GM12878 (cell line): ENCODE results near the gene RAD23B.

ENCODE experiments used
- ATF7 ChIP-seq: fragments of 450-650 bp; IDR thresholded peaks from 2 replicates; pipeline ENCODE4 v1.6.1; 2016; ENCODE audit warnings: low read depth, mild to moderate bottlenecking
- CHD2 ChIP-seq: IDR thresholded peaks from 2 replicates; pipeline ENCODE4 v1.6.1; 2011; ENCODE audit warnings: low read depth, low read length, improper control_type of control experiment, borderline replicate concordance
- EZH2 ChIP-seq: IDR thresholded peaks from 2 replicates; pipeline ENCODE4 v1.6.1; 2012; ENCODE audit warnings: low read depth, mild to moderate bottlenecking, control low read depth, inconsistent platforms, low read length, borderline replicate concordance; ENCODE audit not compliant: control insufficient read depth
- PAX5 ChIP-seq: IDR thresholded peaks from 2 replicates; pipeline ENCODE4 v1.6.1; 2011; ENCODE audit warnings: low read depth, low read length, borderline replicate concordance
- POLR2AphosphoS5 ChIP-seq: IDR thresholded peaks from 2 replicates; pipeline ENCODE4 v1.6.1; 2011; ENCODE audit warnings: mild to moderate bottlenecking, low read length, inconsistent platforms
- RFX5 ChIP-seq: IDR thresholded peaks from 2 replicates; pipeline ENCODE4 v1.6.1; 2011; ENCODE audit warnings: low read depth, low read length, improper control_type of control experiment
- SIN3A ChIP-seq: IDR thresholded peaks from 2 replicates; pipeline ENCODE4 v1.6.1; 2012; ENCODE audit warnings: low read depth, low read length, improper control_type of control experiment
- ZNF274 ChIP-seq: IDR thresholded peaks from one replicate; pipeline ENCODE4 v1.8.0; 2011; ENCODE audit not compliant: insufficient read length, insufficient read depth
- TF ChIP-seq, protein P1 (sequence below): IDR thresholded peaks from 2 replicates; pipeline ENCODE4 v1.6.1; 2012; ENCODE audit warnings: low read depth, low read length, improper control_type of control experiment
- TF ChIP-seq, protein P2 (sequence below): fragments of 450-650 bp; IDR thresholded peaks from 2 replicates; pipeline ENCODE4 v1.6.1; 2014; ENCODE audit warnings: mild to moderate bottlenecking
- TF ChIP-seq, protein P3 (sequence below), 3 experiments: IDR thresholded peaks in 2 of 3; conservative IDR thresholded peaks in 1 of 3; 2 replicates each; pipeline ENCODE4 v1.5.1; 2011; ENCODE audit warnings: low read depth in 3 of 3, low read length in 3 of 3, mild to moderate bottlenecking in 3 of 3, control low read depth in 2 of 3, moderate library complexity in 2 of 3, inconsistent platforms in 1 of 3, mixed read lengths in 1 of 3; ENCODE audit not compliant: control insufficient read depth in 2 of 3, insufficient read depth in 1 of 3; ENCODE audit errors: extremely low read depth in 1 of 3
- TF ChIP-seq, protein P4 (sequence below): IDR thresholded peaks from 2 replicates; pipeline ENCODE4 v1.6.1; 2011; ENCODE audit warnings: low read depth, mild to moderate bottlenecking, low read length, moderate library complexity, borderline replicate concordance; ENCODE audit errors: extremely low read depth

DNA sequence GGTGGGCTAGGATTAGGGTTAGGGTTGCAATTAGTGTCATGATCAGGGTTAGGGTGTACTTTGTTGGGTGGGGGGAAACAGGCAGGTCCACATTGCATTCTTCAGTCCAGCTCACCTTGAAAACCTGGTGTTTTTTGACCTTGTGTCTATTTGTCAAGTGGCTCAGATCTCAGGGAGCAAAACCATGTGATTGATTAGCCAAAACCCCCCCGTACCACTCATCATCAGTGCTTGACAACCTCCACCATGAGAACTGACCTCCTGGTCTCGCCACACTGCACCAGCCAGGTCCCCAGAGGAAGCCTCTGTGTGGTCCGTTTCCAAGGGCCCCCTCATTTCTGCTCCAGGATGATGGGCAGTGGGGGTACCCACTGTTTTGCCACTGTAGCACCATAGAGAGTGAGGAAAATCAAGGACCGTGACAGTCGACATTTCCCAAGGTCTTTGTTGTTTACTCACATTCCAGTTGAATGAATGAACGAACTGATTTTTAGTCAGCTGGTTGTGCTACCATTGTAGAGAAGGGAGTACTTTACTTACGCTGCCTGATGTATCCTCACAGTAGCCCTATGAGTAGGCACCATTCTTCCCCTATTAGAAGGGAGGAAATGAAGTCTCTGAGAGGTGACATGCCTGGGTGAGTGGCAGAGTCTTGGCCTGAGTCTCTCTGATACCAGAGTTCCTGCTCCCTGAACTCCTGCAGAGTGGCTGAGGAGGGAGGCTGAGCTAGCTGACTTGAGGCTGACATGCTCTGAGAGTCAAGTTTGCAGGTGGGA, 84.8 kb downstream of the RAD23B start:
- TF ChIP-seq ATF7 (no peak), CHD2 (no peak), ZNF274 (no peak), POLR2AphosphoS5 (no peak), SIN3A (no peak), PAX5 (no peak), RFX5 (no peak), EZH2 (no peak)
- TF ChIP-seq, protein P1, sequence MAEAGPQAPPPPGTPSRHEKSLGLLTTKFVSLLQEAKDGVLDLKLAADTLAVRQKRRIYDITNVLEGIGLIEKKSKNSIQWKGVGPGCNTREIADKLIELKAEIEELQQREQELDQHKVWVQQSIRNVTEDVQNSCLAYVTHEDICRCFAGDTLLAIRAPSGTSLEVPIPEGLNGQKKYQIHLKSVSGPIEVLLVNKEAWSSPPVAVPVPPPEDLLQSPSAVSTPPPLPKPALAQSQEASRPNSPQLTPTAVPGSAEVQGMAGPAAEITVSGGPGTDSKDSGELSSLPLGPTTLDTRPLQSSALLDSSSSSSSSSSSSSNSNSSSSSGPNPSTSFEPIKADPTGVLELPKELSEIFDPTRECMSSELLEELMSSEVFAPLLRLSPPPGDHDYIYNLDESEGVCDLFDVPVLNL, result no peak
- TF ChIP-seq, protein P2, sequence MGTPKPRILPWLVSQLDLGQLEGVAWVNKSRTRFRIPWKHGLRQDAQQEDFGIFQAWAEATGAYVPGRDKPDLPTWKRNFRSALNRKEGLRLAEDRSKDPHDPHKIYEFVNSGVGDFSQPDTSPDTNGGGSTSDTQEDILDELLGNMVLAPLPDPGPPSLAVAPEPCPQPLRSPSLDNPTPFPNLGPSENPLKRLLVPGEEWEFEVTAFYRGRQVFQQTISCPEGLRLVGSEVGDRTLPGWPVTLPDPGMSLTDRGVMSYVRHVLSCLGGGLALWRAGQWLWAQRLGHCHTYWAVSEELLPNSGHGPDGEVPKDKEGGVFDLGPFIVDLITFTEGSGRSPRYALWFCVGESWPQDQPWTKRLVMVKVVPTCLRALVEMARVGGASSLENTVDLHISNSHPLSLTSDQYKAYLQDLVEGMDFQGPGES, result no peak
- TF ChIP-seq, protein P3, sequence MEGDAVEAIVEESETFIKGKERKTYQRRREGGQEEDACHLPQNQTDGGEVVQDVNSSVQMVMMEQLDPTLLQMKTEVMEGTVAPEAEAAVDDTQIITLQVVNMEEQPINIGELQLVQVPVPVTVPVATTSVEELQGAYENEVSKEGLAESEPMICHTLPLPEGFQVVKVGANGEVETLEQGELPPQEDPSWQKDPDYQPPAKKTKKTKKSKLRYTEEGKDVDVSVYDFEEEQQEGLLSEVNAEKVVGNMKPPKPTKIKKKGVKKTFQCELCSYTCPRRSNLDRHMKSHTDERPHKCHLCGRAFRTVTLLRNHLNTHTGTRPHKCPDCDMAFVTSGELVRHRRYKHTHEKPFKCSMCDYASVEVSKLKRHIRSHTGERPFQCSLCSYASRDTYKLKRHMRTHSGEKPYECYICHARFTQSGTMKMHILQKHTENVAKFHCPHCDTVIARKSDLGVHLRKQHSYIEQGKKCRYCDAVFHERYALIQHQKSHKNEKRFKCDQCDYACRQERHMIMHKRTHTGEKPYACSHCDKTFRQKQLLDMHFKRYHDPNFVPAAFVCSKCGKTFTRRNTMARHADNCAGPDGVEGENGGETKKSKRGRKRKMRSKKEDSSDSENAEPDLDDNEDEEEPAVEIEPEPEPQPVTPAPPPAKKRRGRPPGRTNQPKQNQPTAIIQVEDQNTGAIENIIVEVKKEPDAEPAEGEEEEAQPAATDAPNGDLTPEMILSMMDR (IDR thresholded peaks at IDR 0.05 in 2 of 3, conservative IDR thresholded peaks at IDR 0.05 in 1 of 3; ENCODE audit: control insufficient read depth in 2 of 3, extremely low read depth in 1 of 3, insufficient read depth in 1 of 3, low read depth in 3 of 3, low read length in 3 of 3), result no peak
- TF ChIP-seq, protein P4, sequence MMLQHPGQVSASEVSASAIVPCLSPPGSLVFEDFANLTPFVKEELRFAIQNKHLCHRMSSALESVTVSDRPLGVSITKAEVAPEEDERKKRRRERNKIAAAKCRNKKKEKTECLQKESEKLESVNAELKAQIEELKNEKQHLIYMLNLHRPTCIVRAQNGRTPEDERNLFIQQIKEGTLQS, result no peak
